ENCODE measurements around the gene ZNF554. TPM values are rescaled to one million over a fixed set of nuclear protein-coding genes. Genes with fewer than 3 reads are reported as not detected.

The ZNF554 gene
- polyA plus RNA-seq, 1 of the 3 experiments (the other 2 are of a cell fraction), result 1.7 TPM

DNA sequence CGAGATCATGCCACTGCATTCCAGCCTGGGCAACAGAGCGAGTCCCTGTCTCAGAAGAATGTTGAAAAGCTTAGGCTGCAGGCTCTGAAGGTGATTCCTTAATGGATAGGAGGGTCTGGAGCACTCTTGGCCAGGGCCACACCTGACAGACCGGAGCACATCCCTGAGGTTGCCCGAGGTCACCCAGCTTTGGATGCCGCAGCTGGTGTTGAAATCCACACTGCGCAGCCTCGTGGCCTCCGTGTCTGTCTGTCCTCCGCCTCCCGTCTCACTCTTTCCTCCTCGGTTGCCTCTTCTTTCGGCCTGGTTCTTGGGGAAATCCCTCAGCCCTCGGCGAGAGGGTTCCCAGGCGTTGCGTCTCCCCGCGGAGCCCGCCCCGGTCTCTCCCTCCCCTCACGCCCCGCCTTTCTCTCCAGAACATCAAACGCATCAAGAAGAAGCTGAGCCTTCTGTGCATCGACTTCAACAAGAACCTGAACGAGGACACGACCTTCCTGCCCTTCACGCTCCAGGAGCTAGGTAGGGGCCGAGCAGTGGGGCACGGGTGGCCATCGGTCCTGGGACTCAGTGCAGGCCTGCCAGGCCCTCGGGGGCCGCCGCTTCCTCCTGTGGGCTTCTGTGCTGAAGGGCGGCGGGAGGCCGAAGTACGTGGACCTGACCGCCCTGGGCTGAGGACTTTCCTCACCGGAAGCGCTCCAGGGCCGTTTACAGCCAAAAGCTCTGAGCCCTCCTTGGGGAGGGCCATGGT, 20.2 kb upstream of the ZNF554 start (continued):
- TF ChIP-seq, protein P1, sequence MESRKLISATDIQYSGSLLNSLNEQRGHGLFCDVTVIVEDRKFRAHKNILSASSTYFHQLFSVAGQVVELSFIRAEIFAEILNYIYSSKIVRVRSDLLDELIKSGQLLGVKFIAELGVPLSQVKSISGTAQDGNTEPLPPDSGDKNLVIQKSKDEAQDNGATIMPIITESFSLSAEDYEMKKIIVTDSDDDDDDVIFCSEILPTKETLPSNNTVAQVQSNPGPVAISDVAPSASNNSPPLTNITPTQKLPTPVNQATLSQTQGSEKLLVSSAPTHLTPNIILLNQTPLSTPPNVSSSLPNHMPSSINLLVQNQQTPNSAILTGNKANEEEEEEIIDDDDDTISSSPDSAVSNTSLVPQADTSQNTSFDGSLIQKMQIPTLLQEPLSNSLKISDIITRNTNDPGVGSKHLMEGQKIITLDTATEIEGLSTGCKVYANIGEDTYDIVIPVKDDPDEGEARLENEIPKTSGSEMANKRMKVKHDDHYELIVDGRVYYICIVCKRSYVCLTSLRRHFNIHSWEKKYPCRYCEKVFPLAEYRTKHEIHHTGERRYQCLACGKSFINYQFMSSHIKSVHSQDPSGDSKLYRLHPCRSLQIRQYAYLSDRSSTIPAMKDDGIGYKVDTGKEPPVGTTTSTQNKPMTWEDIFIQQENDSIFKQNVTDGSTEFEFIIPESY (IDR thresholded peaks at IDR 0.05; ENCODE audit: borderline replicate concordance, low read depth), result no peak
- TF ChIP-seq YY1 (IDR thresholded peaks at IDR 0.05; ENCODE audit: low read depth), result no peak
- TF ChIP-seq, protein P2, sequence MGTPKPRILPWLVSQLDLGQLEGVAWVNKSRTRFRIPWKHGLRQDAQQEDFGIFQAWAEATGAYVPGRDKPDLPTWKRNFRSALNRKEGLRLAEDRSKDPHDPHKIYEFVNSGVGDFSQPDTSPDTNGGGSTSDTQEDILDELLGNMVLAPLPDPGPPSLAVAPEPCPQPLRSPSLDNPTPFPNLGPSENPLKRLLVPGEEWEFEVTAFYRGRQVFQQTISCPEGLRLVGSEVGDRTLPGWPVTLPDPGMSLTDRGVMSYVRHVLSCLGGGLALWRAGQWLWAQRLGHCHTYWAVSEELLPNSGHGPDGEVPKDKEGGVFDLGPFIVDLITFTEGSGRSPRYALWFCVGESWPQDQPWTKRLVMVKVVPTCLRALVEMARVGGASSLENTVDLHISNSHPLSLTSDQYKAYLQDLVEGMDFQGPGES (IDR thresholded peaks at IDR 0.05; ENCODE audit: low read depth, low read length), result no peak
- TF ChIP-seq TEAD4 (IDR thresholded peaks at IDR 0.05; ENCODE audit: borderline replicate concordance, insufficient read depth), result no peak
- TF ChIP-seq, protein P3, sequence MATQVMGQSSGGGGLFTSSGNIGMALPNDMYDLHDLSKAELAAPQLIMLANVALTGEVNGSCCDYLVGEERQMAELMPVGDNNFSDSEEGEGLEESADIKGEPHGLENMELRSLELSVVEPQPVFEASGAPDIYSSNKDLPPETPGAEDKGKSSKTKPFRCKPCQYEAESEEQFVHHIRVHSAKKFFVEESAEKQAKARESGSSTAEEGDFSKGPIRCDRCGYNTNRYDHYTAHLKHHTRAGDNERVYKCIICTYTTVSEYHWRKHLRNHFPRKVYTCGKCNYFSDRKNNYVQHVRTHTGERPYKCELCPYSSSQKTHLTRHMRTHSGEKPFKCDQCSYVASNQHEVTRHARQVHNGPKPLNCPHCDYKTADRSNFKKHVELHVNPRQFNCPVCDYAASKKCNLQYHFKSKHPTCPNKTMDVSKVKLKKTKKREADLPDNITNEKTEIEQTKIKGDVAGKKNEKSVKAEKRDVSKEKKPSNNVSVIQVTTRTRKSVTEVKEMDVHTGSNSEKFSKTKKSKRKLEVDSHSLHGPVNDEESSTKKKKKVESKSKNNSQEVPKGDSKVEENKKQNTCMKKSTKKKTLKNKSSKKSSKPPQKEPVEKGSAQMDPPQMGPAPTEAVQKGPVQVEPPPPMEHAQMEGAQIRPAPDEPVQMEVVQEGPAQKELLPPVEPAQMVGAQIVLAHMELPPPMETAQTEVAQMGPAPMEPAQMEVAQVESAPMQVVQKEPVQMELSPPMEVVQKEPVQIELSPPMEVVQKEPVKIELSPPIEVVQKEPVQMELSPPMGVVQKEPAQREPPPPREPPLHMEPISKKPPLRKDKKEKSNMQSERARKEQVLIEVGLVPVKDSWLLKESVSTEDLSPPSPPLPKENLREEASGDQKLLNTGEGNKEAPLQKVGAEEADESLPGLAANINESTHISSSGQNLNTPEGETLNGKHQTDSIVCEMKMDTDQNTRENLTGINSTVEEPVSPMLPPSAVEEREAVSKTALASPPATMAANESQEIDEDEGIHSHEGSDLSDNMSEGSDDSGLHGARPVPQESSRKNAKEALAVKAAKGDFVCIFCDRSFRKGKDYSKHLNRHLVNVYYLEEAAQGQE (IDR thresholded peaks at IDR 0.05; ENCODE audit: low read depth, low read length), result no peak
- TF ChIP-seq, protein P4, sequence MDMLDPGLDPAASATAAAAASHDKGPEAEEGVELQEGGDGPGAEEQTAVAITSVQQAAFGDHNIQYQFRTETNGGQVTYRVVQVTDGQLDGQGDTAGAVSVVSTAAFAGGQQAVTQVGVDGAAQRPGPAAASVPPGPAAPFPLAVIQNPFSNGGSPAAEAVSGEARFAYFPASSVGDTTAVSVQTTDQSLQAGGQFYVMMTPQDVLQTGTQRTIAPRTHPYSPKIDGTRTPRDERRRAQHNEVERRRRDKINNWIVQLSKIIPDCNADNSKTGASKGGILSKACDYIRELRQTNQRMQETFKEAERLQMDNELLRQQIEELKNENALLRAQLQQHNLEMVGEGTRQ (IDR thresholded peaks at IDR 0.05; ENCODE audit: borderline replicate concordance, low read depth, low read length), result no peak
- TF ChIP-seq RXRA (IDR thresholded peaks at IDR 0.05; ENCODE audit: borderline replicate concordance, low read depth), result no peak

DNA sequence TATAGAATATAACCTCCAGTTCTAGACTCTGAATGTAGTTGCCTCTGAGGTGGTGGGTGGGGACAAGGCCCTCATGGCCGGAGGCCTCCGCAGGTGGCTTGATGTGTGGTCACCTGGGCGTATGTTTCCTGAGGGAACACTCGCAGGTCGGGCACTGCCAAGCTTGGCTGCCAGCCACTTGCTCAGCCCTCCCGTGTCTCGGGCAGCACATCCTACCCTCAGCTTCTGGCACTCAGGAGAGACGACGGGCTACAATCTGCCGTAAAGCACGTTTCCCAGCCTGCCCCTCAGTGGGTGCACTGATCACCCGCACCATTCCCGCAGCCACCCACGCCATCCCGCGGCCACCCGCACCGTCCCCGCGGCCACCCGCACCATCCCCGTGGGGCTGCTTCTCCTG, 19.2 kb upstream of the ZNF554 start:
- H3K36me3 ChIP-seq (replicated peaks in 1 of 2; ENCODE audit: control insufficient read depth in 1 of 2, insufficient read depth in 2 of 2, low read length in 1 of 2), result peaks cover 4 to 64% of the 10 kb centered on the region in 2 experiments
- POLR2A ChIA-PET, result no interaction called here

More for the DNA sequence above, 19.2 kb upstream of the ZNF554 start:
- H3K27me3 ChIP-seq (ENCODE audit: insufficient read depth), result no peaks in the 10 kb centered on the region
- TF ChIP-seq, protein P4 (IDR thresholded peaks at IDR 0.05; ENCODE audit: borderline replicate concordance, low read depth, low read length), result no peak
- TF ChIP-seq SIN3A (IDR thresholded peaks at IDR 0.05; ENCODE audit: borderline replicate concordance, low read depth, low read length), result no peak
- TF ChIP-seq, protein P5, sequence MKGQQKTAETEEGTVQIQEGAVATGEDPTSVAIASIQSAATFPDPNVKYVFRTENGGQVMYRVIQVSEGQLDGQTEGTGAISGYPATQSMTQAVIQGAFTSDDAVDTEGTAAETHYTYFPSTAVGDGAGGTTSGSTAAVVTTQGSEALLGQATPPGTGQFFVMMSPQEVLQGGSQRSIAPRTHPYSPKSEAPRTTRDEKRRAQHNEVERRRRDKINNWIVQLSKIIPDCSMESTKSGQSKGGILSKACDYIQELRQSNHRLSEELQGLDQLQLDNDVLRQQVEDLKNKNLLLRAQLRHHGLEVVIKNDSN (IDR thresholded peaks at IDR 0.05; ENCODE audit: borderline replicate concordance, low read depth), result no peak
- TF ChIP-seq TCF12 (IDR thresholded peaks at IDR 0.05), result no peak
- TF ChIP-seq RCOR1 (IDR thresholded peaks at IDR 0.05; ENCODE audit: low read length), result no peak
- TF ChIP-seq RXRA (IDR thresholded peaks at IDR 0.05; ENCODE audit: borderline replicate concordance, low read depth), result no peak
- no peak for TF ChIP-seq NRF1 (IDR thresholded peaks at IDR 0.05; ENCODE audit: low read depth, low read length)
- no peak for TF ChIP-seq JUND (IDR thresholded peaks at IDR 0.05)
- TF ChIP-seq EP300 (IDR thresholded peaks at IDR 0.05; ENCODE audit: borderline replicate concordance in 1 of 2, low read depth in 1 of 2, low read length in 1 of 2), result no peak
- no peak for TF ChIP-seq YY1 (IDR thresholded peaks at IDR 0.05; ENCODE audit: low read depth)
- no peak for TF ChIP-seq MXI1 (IDR thresholded peaks at IDR 0.05; ENCODE audit: low read depth, low read length)
- no peak for TF ChIP-seq GABPA (IDR thresholded peaks at IDR 0.05; ENCODE audit: low read depth)
- no peak for TF ChIP-seq FOXJ3 (CRISPR knock-in tag; IDR thresholded peaks at IDR 0.05)
- TF ChIP-seq, protein P6, sequence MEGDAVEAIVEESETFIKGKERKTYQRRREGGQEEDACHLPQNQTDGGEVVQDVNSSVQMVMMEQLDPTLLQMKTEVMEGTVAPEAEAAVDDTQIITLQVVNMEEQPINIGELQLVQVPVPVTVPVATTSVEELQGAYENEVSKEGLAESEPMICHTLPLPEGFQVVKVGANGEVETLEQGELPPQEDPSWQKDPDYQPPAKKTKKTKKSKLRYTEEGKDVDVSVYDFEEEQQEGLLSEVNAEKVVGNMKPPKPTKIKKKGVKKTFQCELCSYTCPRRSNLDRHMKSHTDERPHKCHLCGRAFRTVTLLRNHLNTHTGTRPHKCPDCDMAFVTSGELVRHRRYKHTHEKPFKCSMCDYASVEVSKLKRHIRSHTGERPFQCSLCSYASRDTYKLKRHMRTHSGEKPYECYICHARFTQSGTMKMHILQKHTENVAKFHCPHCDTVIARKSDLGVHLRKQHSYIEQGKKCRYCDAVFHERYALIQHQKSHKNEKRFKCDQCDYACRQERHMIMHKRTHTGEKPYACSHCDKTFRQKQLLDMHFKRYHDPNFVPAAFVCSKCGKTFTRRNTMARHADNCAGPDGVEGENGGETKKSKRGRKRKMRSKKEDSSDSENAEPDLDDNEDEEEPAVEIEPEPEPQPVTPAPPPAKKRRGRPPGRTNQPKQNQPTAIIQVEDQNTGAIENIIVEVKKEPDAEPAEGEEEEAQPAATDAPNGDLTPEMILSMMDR (IDR thresholded peaks at IDR 0.05), result no peak
- no peak overlapping the region for H3K9ac ChIP-seq
- CTCF ChIA-PET, result interaction anchor here (2.0 kb wide), 1 partner anchor 18 kb away, joined by 8 read pairs; no protein-coding TSS in a partner anchor
- no peaks in the 10 kb centered on the region for H3K4me1 ChIP-seq (ENCODE audit: control insufficient read depth in 1 of 2, insufficient read depth in 2 of 2, low read depth in 1 of 2, low read length in 1 of 2)
- H3K4me2 ChIP-seq, result no peak overlapping the region
- DNase-seq, result no peak
- no peak overlapping the region for H2AFZ ChIP-seq (ENCODE audit: low read depth)
- no peaks in the 10 kb centered on the region for H3F3A ChIP-seq (replicated peaks; ENCODE audit: insufficient read depth)
- H3K27ac ChIP-seq (ENCODE audit: low read depth in 2 of 2, low read length in 1 of 2), result no peak overlapping the region
- H3K9me2 ChIP-seq, result no peaks in the 10 kb centered on the region
- H4K20me1 ChIP-seq (ENCODE audit: insufficient read depth), result no peaks in the 10 kb centered on the region
- no peaks in the 10 kb centered on the region for H3K79me2 ChIP-seq (ENCODE audit: insufficient read depth)
- WGBS (ENCODE audit: low lambda C conversion rate), result 95% methylated on average over 19 of the region's 22 CpGs
- no peak overlapping the region for H3K4me3 ChIP-seq (ENCODE audit: low read depth in 2 of 2, low read length in 1 of 2)
- no peaks in the 10 kb centered on the region for H3K9me3 ChIP-seq
